Parathyroid adenoma (tissue), 2 donors: Measurements from ENCODE around the gene UTP18.
"Not testable (repeated sequence)": the region's sequence is repeated elsewhere in the genome, so short reads cannot be mapped to it uniquely, and the experiment has no call there.

Experiments used
- H2AFZ ChIP-seq: fragments of 300-600 bp; sonication (generic); one replicate; pipeline ENCODE4 v1.7.0; 2017; ENCODE audit warnings: antibody characterized with exemption, mild to moderate bottlenecking
- H3K27ac ChIP-seq: fragments of 300-600 bp; sonication (generic); one replicate; pipeline ENCODE4 v1.7.0; 2017
- H3K27me3 ChIP-seq: fragments of 300-600 bp; sonication (generic); one replicate; pipeline ENCODE4 v1.7.0; 2017; ENCODE audit warnings: low read length; ENCODE audit not compliant: control insufficient read depth, insufficient read depth
- H3K36me3 ChIP-seq: fragments of 300-600 bp; sonication (generic); one replicate; pipeline ENCODE4 v1.7.0; 2017; ENCODE audit warnings: low read length; ENCODE audit not compliant: control insufficient read depth, insufficient read depth
- H3K4me1 ChIP-seq: fragments of 300-600 bp; sonication (generic); one replicate; pipeline ENCODE4 v1.7.0; 2017; ENCODE audit warnings: control low read depth
- H3K4me2 ChIP-seq: fragments of 300-600 bp; sonication (generic); one replicate; pipeline ENCODE4 v1.7.0; 2017; ENCODE audit warnings: low read length
- H3K4me3 ChIP-seq: fragments of 300-600 bp; sonication (generic); one replicate; pipeline ENCODE4 v1.7.0; 2017; ENCODE audit warnings: low read depth, low read length
- H3K79me2 ChIP-seq: fragments of 300-600 bp; sonication (generic); one replicate; pipeline ENCODE4 v1.7.0; 2017; ENCODE audit warnings: control low read depth
- H3K9ac ChIP-seq: fragments of 300-600 bp; sonication (generic); one replicate; pipeline ENCODE4 v1.7.0; 2017; ENCODE audit warnings: mild to moderate bottlenecking
- H3K9me3 ChIP-seq: fragments of 300-600 bp; sonication (generic); one replicate; pipeline ENCODE4 v1.7.0; 2017; ENCODE audit warnings: low read length; ENCODE audit not compliant: control insufficient read depth
- TF ChIP-seq, protein P1 (sequence below): fragments of 300-600 bp; sonication (generic); IDR thresholded peaks from one replicate; pipeline ENCODE4 v1.7.0; 2017; ENCODE audit warnings: antibody characterized with exemption, mild to moderate bottlenecking
- donor health status: primary hyperparathyroidism.

Gene UTP18

DNA sequence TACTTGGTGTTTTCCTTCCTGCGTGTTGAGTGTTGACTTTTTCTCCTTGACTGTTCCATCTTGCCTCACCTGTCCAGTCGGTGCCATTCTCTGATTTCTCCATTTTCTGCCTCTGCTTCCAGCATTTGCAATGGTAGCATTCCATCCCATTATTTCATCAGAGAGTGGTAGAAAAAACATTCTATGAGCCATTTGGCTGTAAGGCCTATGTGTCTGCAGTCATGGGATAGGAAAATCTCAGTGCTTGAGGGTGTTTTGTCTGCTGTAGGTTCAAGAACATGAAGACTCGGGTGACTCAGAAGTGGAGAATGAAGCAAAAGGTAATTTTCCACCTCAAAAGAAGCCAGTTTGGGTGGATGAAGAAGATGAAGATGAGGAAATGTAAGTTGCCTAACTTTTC is 2.7 kb downstream of the UTP18 start:
- H3K27ac ChIP-seq, result no peak overlapping the region
- H3K4me2 ChIP-seq, result no peak overlapping the region
- no peak overlapping the region for H2AFZ ChIP-seq
- no peak overlapping the region for H3K4me3 ChIP-seq
- H3K79me2 ChIP-seq, result peaks cover 22% of the 10 kb centered on the region
- TF ChIP-seq, protein P1, sequence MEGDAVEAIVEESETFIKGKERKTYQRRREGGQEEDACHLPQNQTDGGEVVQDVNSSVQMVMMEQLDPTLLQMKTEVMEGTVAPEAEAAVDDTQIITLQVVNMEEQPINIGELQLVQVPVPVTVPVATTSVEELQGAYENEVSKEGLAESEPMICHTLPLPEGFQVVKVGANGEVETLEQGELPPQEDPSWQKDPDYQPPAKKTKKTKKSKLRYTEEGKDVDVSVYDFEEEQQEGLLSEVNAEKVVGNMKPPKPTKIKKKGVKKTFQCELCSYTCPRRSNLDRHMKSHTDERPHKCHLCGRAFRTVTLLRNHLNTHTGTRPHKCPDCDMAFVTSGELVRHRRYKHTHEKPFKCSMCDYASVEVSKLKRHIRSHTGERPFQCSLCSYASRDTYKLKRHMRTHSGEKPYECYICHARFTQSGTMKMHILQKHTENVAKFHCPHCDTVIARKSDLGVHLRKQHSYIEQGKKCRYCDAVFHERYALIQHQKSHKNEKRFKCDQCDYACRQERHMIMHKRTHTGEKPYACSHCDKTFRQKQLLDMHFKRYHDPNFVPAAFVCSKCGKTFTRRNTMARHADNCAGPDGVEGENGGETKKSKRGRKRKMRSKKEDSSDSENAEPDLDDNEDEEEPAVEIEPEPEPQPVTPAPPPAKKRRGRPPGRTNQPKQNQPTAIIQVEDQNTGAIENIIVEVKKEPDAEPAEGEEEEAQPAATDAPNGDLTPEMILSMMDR, result no peak
- H3K9ac ChIP-seq, result no peak overlapping the region
- H3K4me1 ChIP-seq, result peaks cover 12% of the 10 kb centered on the region
- no peaks in the 10 kb centered on the region for H3K36me3 ChIP-seq
- no peaks in the 10 kb centered on the region for H3K9me3 ChIP-seq
- no peaks in the 10 kb centered on the region for H3K27me3 ChIP-seq

DNA sequence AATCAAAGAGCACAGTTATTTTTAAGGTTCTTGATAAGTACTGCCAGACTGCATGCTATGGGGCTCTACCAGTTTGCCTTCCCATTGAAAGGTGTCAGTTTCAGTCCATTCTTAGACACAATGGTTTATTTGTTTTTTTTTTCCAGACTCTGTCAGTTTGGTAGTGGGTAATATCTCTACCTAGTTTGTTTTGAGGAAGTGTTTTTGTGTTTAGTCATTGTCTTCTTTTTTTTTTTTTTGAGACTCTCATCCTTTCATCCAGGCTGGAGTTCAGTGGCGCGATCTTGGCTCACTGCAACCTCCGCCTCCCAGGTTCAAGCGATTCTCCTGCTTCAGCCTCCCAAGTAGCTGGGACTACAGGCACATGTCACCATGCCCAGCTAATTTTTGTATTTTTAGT is 4.1 kb downstream of the UTP18 start:
- not testable (repeated sequence) for H2AFZ ChIP-seq, H3K4me2 ChIP-seq, H3K9ac ChIP-seq, H3K4me3 ChIP-seq, H3K27ac ChIP-seq, H3K9me3 ChIP-seq, H3K36me3 ChIP-seq, H3K4me1 ChIP-seq, H3K27me3 ChIP-seq
- peaks cover 25% of the 10 kb centered on the region for H3K79me2 ChIP-seq

DNA sequence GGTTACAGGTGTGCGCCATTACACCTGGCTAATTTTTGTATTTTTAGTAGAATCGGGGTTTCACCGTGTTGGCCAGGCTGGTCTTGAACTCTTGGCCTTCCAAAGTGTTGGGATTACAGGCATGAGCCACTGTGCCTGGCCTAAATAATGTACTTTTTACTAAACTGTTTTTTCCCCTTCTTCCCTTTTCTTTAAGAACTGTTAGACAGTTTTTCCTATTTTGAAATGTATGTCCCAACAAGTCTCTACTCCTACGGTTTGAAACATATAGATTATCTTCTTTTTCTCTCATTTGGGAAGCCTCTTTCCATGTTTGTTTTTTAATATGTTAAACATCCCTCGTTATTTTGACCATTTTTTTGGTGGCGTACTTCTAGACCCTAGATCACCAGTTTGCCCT is 9.6 kb downstream of the UTP18 start:
- Histone ChIP-seq H3K27me3 (no peaks in the 10 kb centered on the region), H3K9ac (no peak overlapping the region), H3K4me3 (no peak overlapping the region), H2AFZ (no peak overlapping the region), H3K27ac (no peak overlapping the region), H3K36me3 (no peaks in the 10 kb centered on the region), H3K4me1 (no peaks in the 10 kb centered on the region), H3K9me3 (no peaks in the 10 kb centered on the region), H3K4me2 (no peak overlapping the region), H3K79me2 (peaks cover 13% of the 10 kb centered on the region)
- TF ChIP-seq, protein P1, result no peak

DNA sequence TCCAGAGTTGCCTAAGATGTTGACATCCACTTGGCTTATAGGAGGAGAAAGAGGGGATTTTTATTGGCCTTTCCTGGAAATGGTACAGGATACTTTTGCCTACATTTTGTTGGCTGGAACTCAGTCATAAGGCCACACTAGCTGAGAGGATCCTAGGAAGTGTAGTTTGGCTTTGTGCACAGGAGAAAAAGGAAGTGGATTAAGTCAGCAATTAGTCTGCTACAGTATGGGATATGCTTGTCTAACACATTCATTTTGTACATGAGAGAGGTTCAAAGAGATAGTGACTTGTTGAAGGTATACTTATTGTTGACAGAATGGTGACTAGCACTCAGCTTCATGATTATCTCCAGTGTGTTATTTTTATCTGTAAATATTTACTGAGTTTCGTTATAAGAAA is 10.3 kb downstream of the UTP18 start:
- H3K27ac ChIP-seq, result no peak overlapping the region
- H3K79me2 ChIP-seq, result peaks cover 13% of the 10 kb centered on the region
- no peaks in the 10 kb centered on the region for H3K36me3 ChIP-seq

DNA sequence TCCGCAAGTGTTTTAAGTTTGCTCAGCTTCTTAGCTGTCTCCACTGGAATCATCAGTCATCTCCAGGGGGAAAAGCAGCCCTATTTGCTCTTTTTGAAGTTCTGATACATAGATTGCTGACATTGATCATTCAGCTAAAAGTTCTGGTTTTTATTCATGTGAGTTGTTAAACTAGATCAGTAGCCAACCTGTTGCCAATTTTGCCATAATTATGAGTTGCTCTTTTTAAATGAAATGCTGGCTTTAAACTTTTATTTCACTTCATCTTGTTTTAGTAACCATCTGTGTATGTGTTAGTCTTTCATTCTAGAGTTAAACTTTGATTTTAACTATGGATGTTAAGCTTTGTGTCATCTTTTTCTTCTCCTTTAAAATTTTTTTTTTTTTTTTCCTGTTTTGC is 12.5 kb downstream of the UTP18 start:
- no peaks in the 10 kb centered on the region for H3K9me3 ChIP-seq
- no peak overlapping the region for H3K9ac ChIP-seq
- H3K27me3 ChIP-seq, result no peaks in the 10 kb centered on the region
- no peak overlapping the region for H2AFZ ChIP-seq
- H3K36me3 ChIP-seq, result no peaks in the 10 kb centered on the region
- peaks cover 11% of the 10 kb centered on the region for H3K79me2 ChIP-seq
- H3K4me1 ChIP-seq, result no peaks in the 10 kb centered on the region
- H3K4me3 ChIP-seq, result no peak overlapping the region
- H3K4me2 ChIP-seq, result no peak overlapping the region
- TF ChIP-seq, protein P1, result no peak
- H3K27ac ChIP-seq, result no peak overlapping the region

More for the DNA sequence above, 10.3 kb downstream of the UTP18 start:
- Histone ChIP-seq H3K9me3 (no peaks in the 10 kb centered on the region), H3K4me1 (no peaks in the 10 kb centered on the region), H2AFZ (no peak overlapping the region), H3K4me2 (no peak overlapping the region), H3K27me3 (no peaks in the 10 kb centered on the region), H3K9ac (no peak overlapping the region), H3K4me3 (no peak overlapping the region)
- TF ChIP-seq, protein P1, result no peak
